ENCODE measurements around the gene BABAM2. TPM values are rescaled to one million over a fixed set of nuclear protein-coding genes. Genes with fewer than 3 reads are reported as not detected.

BABAM2 gene
- total and polyA plus RNA-seq, 7 donors, result 34.2 to 74.5 (median 52.3) TPM

GRCh38 chr2:28360058-28360717 is 469.7 kb downstream of the BABAM2 start:
- Histone ChIP-seq H3K9me3 (no peaks in the 10 kb centered on the region), H3K36me3 (ENCODE audit: insufficient read depth in 1 of 2, low read depth in 1 of 2) (no peaks in the 10 kb centered on the region), H3K27me3 (ENCODE audit: insufficient read depth in 3 of 3, low read length in 2 of 3) (no peaks in the 10 kb centered on the region), H3K4me1 (peaks cover 23% of the 10 kb centered on the region), H3K27ac (no peak overlapping the region), H3K4me3 (no peak overlapping the region)
- ATAC-seq (no peak), DNase-seq (peak in 1 of 2 donors; percentile 37)
- intact Hi-C loops (cut with DNase I), result no loop called here
- TF ChIP-seq, protein P1, sequence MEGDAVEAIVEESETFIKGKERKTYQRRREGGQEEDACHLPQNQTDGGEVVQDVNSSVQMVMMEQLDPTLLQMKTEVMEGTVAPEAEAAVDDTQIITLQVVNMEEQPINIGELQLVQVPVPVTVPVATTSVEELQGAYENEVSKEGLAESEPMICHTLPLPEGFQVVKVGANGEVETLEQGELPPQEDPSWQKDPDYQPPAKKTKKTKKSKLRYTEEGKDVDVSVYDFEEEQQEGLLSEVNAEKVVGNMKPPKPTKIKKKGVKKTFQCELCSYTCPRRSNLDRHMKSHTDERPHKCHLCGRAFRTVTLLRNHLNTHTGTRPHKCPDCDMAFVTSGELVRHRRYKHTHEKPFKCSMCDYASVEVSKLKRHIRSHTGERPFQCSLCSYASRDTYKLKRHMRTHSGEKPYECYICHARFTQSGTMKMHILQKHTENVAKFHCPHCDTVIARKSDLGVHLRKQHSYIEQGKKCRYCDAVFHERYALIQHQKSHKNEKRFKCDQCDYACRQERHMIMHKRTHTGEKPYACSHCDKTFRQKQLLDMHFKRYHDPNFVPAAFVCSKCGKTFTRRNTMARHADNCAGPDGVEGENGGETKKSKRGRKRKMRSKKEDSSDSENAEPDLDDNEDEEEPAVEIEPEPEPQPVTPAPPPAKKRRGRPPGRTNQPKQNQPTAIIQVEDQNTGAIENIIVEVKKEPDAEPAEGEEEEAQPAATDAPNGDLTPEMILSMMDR (IDR thresholded peaks at IDR 0.05), result no peak
- WGBS, 3 donors, result 91 to 92% (median 91%) methylated on average over 15 to 16 of the region's 16 CpGs

- 79 to 90% (median 86%) methylated on average over 12 of the region's 12 CpGs for WGBS, 3 donors
- Histone ChIP-seq H3K36me3 (ENCODE audit: insufficient read depth in 1 of 2, low read depth in 1 of 2) (no peaks in the 10 kb centered on the region), H3K27me3 (ENCODE audit: insufficient read depth in 3 of 3, low read length in 2 of 3) (no peaks in the 10 kb centered on the region), H3K27ac (no peak overlapping the region), H3K4me3 (no peak overlapping the region), H3K4me1 (peaks cover 22% of the 10 kb centered on the region), H3K9me3 (no peaks in the 10 kb centered on the region)
- intact Hi-C loops (cut with DNase I), result no loop called here
- ATAC-seq (no peak), DNase-seq (peak; percentile 53 to 66)
- TF ChIP-seq, protein P1 (IDR thresholded peaks at IDR 0.05), result no peak
Measured at GRCh38 chr2:28360718-28361293, 470.3 kb downstream of the BABAM2 start.

DNA sequence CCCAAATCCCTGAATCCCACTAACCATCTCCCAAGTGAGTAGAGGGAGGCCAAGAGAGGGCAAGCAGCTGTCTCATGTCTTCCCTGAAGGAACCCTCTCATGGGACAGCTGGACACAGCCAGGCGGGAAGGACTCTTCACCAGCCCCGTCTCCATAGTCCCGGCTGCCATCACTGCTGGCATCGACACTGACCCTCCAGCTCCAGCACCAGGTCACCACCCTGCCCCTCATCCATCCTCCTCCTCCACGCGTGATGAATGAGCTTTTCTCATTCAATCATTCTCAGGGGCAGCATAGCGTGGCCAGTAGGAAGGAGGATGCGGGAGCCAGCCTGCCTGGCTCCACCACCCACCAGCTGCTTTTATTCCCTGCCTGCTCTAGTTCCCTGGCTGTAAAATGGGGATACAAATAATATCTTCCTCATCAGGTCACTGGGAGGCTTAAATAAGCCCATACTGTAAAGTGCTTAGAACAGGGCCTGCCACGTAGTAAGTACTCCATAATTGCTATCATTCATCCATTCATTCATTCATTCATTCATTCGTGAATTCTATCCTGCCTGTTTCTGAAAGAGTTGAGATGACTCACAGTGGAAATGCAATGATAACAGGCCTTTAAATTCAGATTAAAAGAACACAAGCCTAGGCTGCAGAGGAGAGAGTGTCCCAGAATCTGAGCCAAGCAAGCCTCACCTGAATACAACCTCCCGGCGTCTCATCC is 471.6 kb downstream of the BABAM2 start:
- intact Hi-C loops (cut with DNase I), result no loop called here
- H3K4me1 ChIP-seq, result peaks cover 18% of the 10 kb centered on the region
- DNase-seq (peak in 1 of 2 donors; percentile 25), ATAC-seq (no peak)
- no peaks in the 10 kb centered on the region for H3K9me3 ChIP-seq
- no peaks in the 10 kb centered on the region for H3K36me3 ChIP-seq (ENCODE audit: insufficient read depth in 1 of 2, low read depth in 1 of 2)
- TF ChIP-seq, protein P1 (IDR thresholded peaks at IDR 0.05), result no peak
- no peaks in the 10 kb centered on the region for H3K27me3 ChIP-seq (ENCODE audit: insufficient read depth in 3 of 3, low read length in 2 of 3)
- H3K27ac ChIP-seq, result no peak overlapping the region
- 72 to 76% (median 76%) methylated on average over 12 of the region's 12 CpGs for WGBS, 3 donors
- H3K4me3 ChIP-seq, result no peak overlapping the region

DNA sequence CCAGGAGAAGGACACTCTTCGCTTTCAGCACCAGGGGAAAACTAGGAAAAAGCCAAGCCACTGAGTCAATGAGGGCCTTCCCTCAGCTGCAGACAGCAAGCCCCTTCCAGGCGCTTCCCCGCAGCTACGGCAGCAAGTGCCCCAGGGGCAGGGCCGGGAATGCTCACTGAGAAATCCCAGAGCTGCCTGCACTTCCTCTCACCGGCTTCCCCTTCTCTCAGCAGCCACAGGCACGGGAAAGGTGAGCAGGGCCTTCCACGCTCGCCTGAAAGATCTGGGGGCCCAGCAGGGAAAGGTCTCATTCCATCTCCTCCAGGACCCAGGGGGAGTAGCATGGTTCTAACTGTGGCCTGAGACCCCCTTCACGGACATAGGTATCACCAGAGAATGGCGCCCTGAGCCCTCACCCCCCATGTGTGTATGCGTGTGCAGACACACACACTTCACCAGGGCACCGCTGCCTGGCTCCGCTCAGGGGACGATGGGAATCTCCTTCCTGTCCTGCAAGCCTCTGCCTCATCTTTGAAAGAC is 472.5 kb downstream of the BABAM2 start:
- DNase-seq (peak in 1 of 2 donors; percentile 19), ATAC-seq (no peak)
- 85 to 90% (median 89%) methylated on average over 15 of the region's 15 CpGs for WGBS, 3 donors
- no peaks in the 10 kb centered on the region for H3K9me3 ChIP-seq
- no peaks in the 10 kb centered on the region for H3K27me3 ChIP-seq (ENCODE audit: insufficient read depth in 3 of 3, low read length in 2 of 3)
- intact Hi-C loops (cut with DNase I), result no loop called here
- TF ChIP-seq, protein P1 (IDR thresholded peaks at IDR 0.05), result no peak
- H3K4me1 ChIP-seq, result peaks cover 18% of the 10 kb centered on the region
- H3K4me3 ChIP-seq, result no peak overlapping the region
- H3K27ac ChIP-seq, result no peak overlapping the region
- H3K36me3 ChIP-seq (ENCODE audit: insufficient read depth in 1 of 2, low read depth in 1 of 2), result no peaks in the 10 kb centered on the region
